H1 (cell line): ENCODE measurements around the gene BTN1A1. TPM values are rescaled to one million over a fixed set of nuclear protein-coding genes. Genes with fewer than 3 reads are reported as not detected.
A peak's percentile ranks its signal among the peaks of the same experiment; 100 is the strongest.

Source experiments
- CTCF ChIA-PET: fragments of 300-600 bp; sonication (Branson Sonifier 250); formaldehyde crosslinking; loops from one replicate; lab custom pipeline; 2021; ENCODE audit not compliant: partially characterized antibody; lab: Charles Lee
- POLR2A ChIA-PET: fragments of 300-600 bp; sonication (Branson Sonifier 250); formaldehyde crosslinking; loops from one replicate; lab custom pipeline; 2021; ENCODE audit warnings: inconsistent platforms; ENCODE audit not compliant: partially characterized antibody; lab: Charles Lee
- DNase-seq, 2 experiments: peaks; one replicate each; pipeline versions ENCODE4 v3.0.0 to v3.0.0-alpha.2; 2010 to 2022; ENCODE audit warnings: low spot score in 2 of 2, low read depth in 1 of 2, mixed read lengths in 1 of 2
- FAIRE-seq: peaks from 2 replicates; lab custom pipeline; 2011; peaks lifted over from hg19 to GRCh38; lab: Jason Lieb, UNC
- H2AFZ ChIP-seq: 2 replicates; pipeline ENCODE4 v1.8.1; 2012; ENCODE audit warnings: low read length, inconsistent platforms
- H2AK5ac ChIP-seq: 2 replicates; pipeline ENCODE4 v1.6.1; 2013; ENCODE audit warnings: low read depth, low read length
- H2BK120ac ChIP-seq: replicated peaks from 2 replicates; pipeline ENCODE3; 2013; ENCODE audit warnings: low read depth, low read length, inconsistent platforms
- H2BK12ac ChIP-seq: 2 replicates; pipeline ENCODE4 v1.6.1; 2013; ENCODE audit warnings: low read depth, low read length
- H2BK15ac ChIP-seq: 2 replicates; pipeline ENCODE4 v1.6.1; 2013; ENCODE audit warnings: low read length
- H2BK20ac ChIP-seq: 2 replicates; pipeline ENCODE4 v1.6.1; 2013; ENCODE audit warnings: low read length
- H2BK5ac ChIP-seq: 2 replicates; pipeline ENCODE4 v1.6.1; 2013; ENCODE audit warnings: low read depth, low read length
- H3K14ac ChIP-seq: 2 replicates; pipeline ENCODE4 v1.6.1; 2013; ENCODE audit warnings: inconsistent platforms; ENCODE audit not compliant: insufficient read length
- H3K18ac ChIP-seq: 2 replicates; pipeline ENCODE4 v1.6.1; 2013; ENCODE audit warnings: low read length; ENCODE audit errors: extremely low read depth
- H3K23ac ChIP-seq: 2 replicates; pipeline ENCODE4 v1.6.1; 2013; ENCODE audit warnings: inconsistent platforms; ENCODE audit not compliant: insufficient read length
- H3K23me2 ChIP-seq: 2 replicates; pipeline ENCODE4 v1.6.1; 2013; ENCODE audit warnings: low read depth, low read length
- H3K27ac ChIP-seq: 2 replicates; pipeline ENCODE4 v1.6.1; 2011; ENCODE audit warnings: low read depth, low read length, inconsistent platforms
- H3K27me3 ChIP-seq, 4 experiments: replicated peaks in 1 of 4; 1 replicate in 1 of 4; 2 replicates in 3 of 4; pipeline versions ENCODE4 v1.6.1 to v1.8.1; 2011 to 2013; ENCODE audit warnings: low read length in 3 of 4, mild to moderate bottlenecking in 3 of 4, inconsistent platforms in 2 of 4, mixed read lengths in 2 of 4, moderate library complexity in 1 of 4; ENCODE audit not compliant: control insufficient read depth in 3 of 4, insufficient read depth in 3 of 4; ENCODE audit errors: extremely low read depth in 1 of 4
- H3K36me3 ChIP-seq, 4 experiments: 2 replicates each; pipeline versions ENCODE4 v1.6.1 to v1.8.1; 2011 to 2013; ENCODE audit warnings: mild to moderate bottlenecking in 4 of 4, low read length in 3 of 4, moderate library complexity in 2 of 4, control low read depth in 1 of 4, inconsistent platforms in 1 of 4; ENCODE audit not compliant: insufficient read depth in 4 of 4, control insufficient read depth in 2 of 4
- H3K4ac ChIP-seq: replicated peaks from 2 replicates; pipeline ENCODE3; 2013; ENCODE audit warnings: low read length, low read depth, mixed read lengths, inconsistent platforms; ENCODE audit not compliant: insufficient read length
- H3K4me1 ChIP-seq, 4 experiments: replicated peaks in 1 of 4; 1 replicate in 1 of 4; 2 replicates in 3 of 4; pipeline versions ENCODE4 v1.6.1 to v1.8.1; 2011 to 2013; ENCODE audit warnings: low read length in 3 of 4, inconsistent platforms in 2 of 4, mixed read lengths in 1 of 4; ENCODE audit not compliant: insufficient read depth in 4 of 4, control insufficient read depth in 3 of 4
- H3K4me2 ChIP-seq, 2 experiments: 2 replicates each; pipeline versions ENCODE4 v1.6.1 to v1.8.1; 2011 to 2013; ENCODE audit warnings: low read depth in 2 of 2, low read length in 2 of 2, control low read depth in 1 of 2, inconsistent platforms in 1 of 2, mild to moderate bottlenecking in 1 of 2; ENCODE audit not compliant: insufficient read depth in 1 of 2
- H3K4me3 ChIP-seq, 4 experiments: fragments of 200-600, 300-600 bp in 1 of 4; sonication (generic), shearing (Covaris generic), sonication (Bioruptor Twin) in 1 of 4; 2 replicates each; pipeline versions ENCODE4 v1.5.1 to v1.8.1; 2011 to 2016; ENCODE audit warnings: low read length in 4 of 4, low read depth in 3 of 4, control low read depth in 2 of 4, inconsistent platforms in 2 of 4, mild to moderate bottlenecking in 2 of 4, mixed read lengths in 1 of 4, moderate library complexity in 1 of 4; ENCODE audit not compliant: insufficient read depth in 2 of 4; ENCODE audit errors: extremely low read depth in 1 of 4
- H3K56ac ChIP-seq: replicated peaks from 2 replicates; pipeline ENCODE3; 2013; ENCODE audit warnings: low read depth, mild to moderate bottlenecking, mixed read lengths, low read length, inconsistent platforms; ENCODE audit not compliant: insufficient read length
- H3K79me1 ChIP-seq: 2 replicates; pipeline ENCODE4 v1.6.1; 2013; ENCODE audit warnings: low read depth, low read length, control low read depth
- H3K79me2 ChIP-seq, 2 experiments: 2 replicates each; pipeline versions ENCODE4 v1.6.1 to v1.8.1; 2012 to 2013; ENCODE audit warnings: low read length in 2 of 2, mild to moderate bottlenecking in 2 of 2, inconsistent platforms in 1 of 2; ENCODE audit not compliant: insufficient read depth in 2 of 2, control insufficient read depth in 1 of 2
- H3K9ac ChIP-seq, 4 experiments: replicated peaks in 1 of 4; 1 replicate in 1 of 4; 2 replicates in 3 of 4; pipeline versions ENCODE4 v1.6.1 to v1.8.1; 2011 to 2013; ENCODE audit warnings: low read depth in 3 of 4, low read length in 3 of 4, control low read depth in 2 of 4, mild to moderate bottlenecking in 2 of 4, moderate library complexity in 2 of 4, inconsistent platforms in 1 of 4; ENCODE audit errors: extremely low read depth in 1 of 4
- H3K9me3 ChIP-seq, 2 experiments: 2 replicates each; pipeline versions ENCODE4 v1.6.1 to v1.8.1; 2012 to 2013; ENCODE audit warnings: mild to moderate bottlenecking in 2 of 2, moderate library complexity in 2 of 2, control low read depth in 1 of 2, inconsistent platforms in 1 of 2, low read depth in 1 of 2, low read length in 1 of 2, mixed read lengths in 1 of 2; ENCODE audit not compliant: insufficient read depth in 2 of 2
- H4K20me1 ChIP-seq, 2 experiments: replicated peaks in 1 of 2; 2 replicates each; pipeline versions ENCODE3 to v1.8.1; 2011 to 2013; ENCODE audit warnings: inconsistent platforms in 2 of 2, low read length in 2 of 2, mild to moderate bottlenecking in 1 of 2; ENCODE audit not compliant: insufficient read depth in 2 of 2, control insufficient read depth in 1 of 2
- H4K5ac ChIP-seq: 2 replicates; pipeline ENCODE4 v1.6.1; 2013; ENCODE audit warnings: low read length, low read depth, mixed read lengths, inconsistent platforms; ENCODE audit not compliant: insufficient read length
- H4K8ac ChIP-seq: 2 replicates; pipeline ENCODE4 v1.8.0; 2013; ENCODE audit warnings: mild to moderate bottlenecking, moderate library complexity, low read length, inconsistent platforms; ENCODE audit not compliant: insufficient read depth; ENCODE audit errors: extremely low read depth
- H4K91ac ChIP-seq: replicated peaks from 2 replicates; pipeline ENCODE3; 2013; ENCODE audit warnings: low read length, mixed read lengths, inconsistent platforms; ENCODE audit not compliant: insufficient read length
- BACH1 ChIP-seq: IDR thresholded peaks from 2 replicates; pipeline ENCODE4 v1.6.1; 2012; ENCODE audit warnings: low read length, improper control_type of control experiment
- CBX8 ChIP-seq: fragments of 300-800, 300-1000 bp; sonication (generic); IDR thresholded peaks from 2 replicates; pipeline ENCODE4 v1.7.1; 2016; ENCODE audit warnings: low read depth, low read length, borderline replicate concordance
- CTBP2 ChIP-seq: IDR thresholded peaks from 2 replicates; pipeline ENCODE4 v1.7.0; 2011; ENCODE audit warnings: borderline replicate concordance, mild to moderate bottlenecking, moderate library complexity, mixed read lengths, low read length; ENCODE audit not compliant: insufficient read depth, insufficient read length
- MAFK ChIP-seq: IDR thresholded peaks from 2 replicates; pipeline ENCODE4 v1.6.1; 2012; ENCODE audit warnings: low read depth, mild to moderate bottlenecking, improper control_type of control experiment, low read length
- MAX ChIP-seq: IDR thresholded peaks from 2 replicates; pipeline ENCODE4 v1.6.1; 2012; ENCODE audit warnings: inconsistent platforms
- POLR2A ChIP-seq, 2 experiments: IDR thresholded peaks; 1 replicate in 1 of 2; 2 replicates in 1 of 2; pipeline ENCODE4 v1.6.1; 2011; ENCODE audit warnings: low read depth in 2 of 2, low read length in 2 of 2, mild to moderate bottlenecking in 2 of 2; ENCODE audit errors: control extremely low read depth in 1 of 2
- SIN3A ChIP-seq, 2 experiments: IDR thresholded peaks in 1 of 2; conservative IDR thresholded peaks in 1 of 2; 2 replicates each; pipeline ENCODE4 v1.6.1; 2011 to 2012; ENCODE audit warnings: low read length in 2 of 2, improper control_type of control experiment in 1 of 2, low read depth in 1 of 2, mild to moderate bottlenecking in 1 of 2
- SP1 ChIP-seq: IDR thresholded peaks from 2 replicates; pipeline ENCODE4 v1.6.1; 2011; ENCODE audit warnings: low read depth, low read length
- TAF1 ChIP-seq: IDR thresholded peaks from 2 replicates; pipeline ENCODE4 v1.6.1; 2011; ENCODE audit warnings: mild to moderate bottlenecking, low read depth, low read length
- TEAD4 ChIP-seq: IDR thresholded peaks from 2 replicates; pipeline ENCODE4 v1.6.1; 2012; ENCODE audit warnings: low read depth, low read length, inconsistent platforms, mixed read lengths
- YY1 ChIP-seq: IDR thresholded peaks from 2 replicates; pipeline ENCODE4 v1.6.1; 2011; ENCODE audit warnings: low read depth, mild to moderate bottlenecking, low read length
- WGBS, 2 experiments: shearing (Covaris generic) in 1 of 2; methylation state at CpG; one replicate each; pipeline versions ENCODE4 v1.1.6 to v1.1.7; 2013 to 2015; ENCODE audit warnings: low lambda C conversion rate in 2 of 2, mixed read lengths in 2 of 2, inconsistent platforms in 1 of 2, low coverage in 1 of 2, missing lambda C conversion rate in 1 of 2; ENCODE audit not compliant: insufficient replicate concordance in 2 of 2, insufficient coverage in 1 of 2, insufficient read length in 1 of 2; ENCODE audit errors: extremely low coverage in 1 of 2, missing lambda C conversion rate in 1 of 2; 5-methylcytosine and 5-hydroxymethylcytosine counted together
- polyA plus RNA-seq, 7 experiments: library from polyadenylated mRNA; depleted of rRNA in 3 of 7; stranded (reverse) in 5 of 7; unstranded in 2 of 7; fragments of >200 nt in 5 of 7; fragments of 200-250 nt in 2 of 7; gene quantifications; 1 replicate in 5 of 7; 2 replicates in 1 of 7; 4 replicates in 1 of 7; pipeline versions ENCODE4 v1.2.1 to v1.2.3, GENCODE V29; 2011 to 2013; ENCODE audit warnings: missing spikeins in 2 of 7, mixed read lengths in 2 of 7
- total RNA-seq: library from RNA; stranded (reverse); fragmentation: NEBNext Ultra II Directional; extraction: Animal tissue kit (Norgen Biotek cat#: 25700); gene quantifications from 2 replicates; pipeline ENCODE4 v1.2.1, GENCODE V29; 2021

BTN1A1 gene
- total and polyA plus RNA-seq, 2 of the 8 experiments (the other 6 are each of a cell fraction or from before 2014, with no cell fraction given) = 0.28 to 0.35 TPM

GRCh38 chr6:26520850-26521599 lies 20.9 kb downstream of the BTN1A1 start:
- DNase-seq (peak in 1 of 2 experiments; percentile 91), FAIRE-seq (no peak)
- Histone ChIP-seq H3K9ac (peak overlapping the region; percentile 53 to 88 (median 80); a peak in 6 of 7 replicates), H3K4me1 (peaks cover 0 to 3% (median 2%) of the 10 kb centered on the region in 4 experiments; a peak in 2 of 7 replicates), H3K27me3 (no peaks in the 10 kb centered on the region), H4K5ac (peak overlapping the region; percentile 83), H3K23ac (no peak overlapping the region), H4K8ac (no peak overlapping the region), H4K91ac (no peak overlapping the region), H2AFZ (peak overlapping the region; percentile 70; the same call in 1 of the 2 replicates), H3K4me3 (peak overlapping the region; percentile 58 to 94 (median 84)), H2BK12ac (no peak overlapping the region), H3K9me3 (no peaks in the 10 kb centered on the region), H4K20me1 (no peaks in the 10 kb centered on the region), H2AK5ac (no peak overlapping the region), H3K23me2 (peaks cover 3% of the 10 kb centered on the region; the same call in 1 of the 2 replicates), H3K14ac (no peak overlapping the region), H2BK5ac (peak overlapping the region; percentile 90; the same call in 1 of the 2 replicates), H3K56ac (peak overlapping the region; percentile 53), H2BK120ac (no peak overlapping the region), H3K27ac (peak overlapping the region; percentile 84; the same call in 1 of the 2 replicates), H3K4me2 (peak overlapping the region; percentile 84 to 85), H3K36me3 (no peaks in the 10 kb centered on the region), H2BK20ac (no peak overlapping the region), H3K79me2 (peaks cover 0 to 9% of the 10 kb centered on the region in 2 experiments; a peak in 2 of 4 replicates), H3K79me1 (no peaks in the 10 kb centered on the region), H3K18ac (no peak overlapping the region; the same call in none of the 2 replicates), H2BK15ac (no peak overlapping the region), H3K4ac (peak overlapping the region; percentile 91)
- POLR2A ChIA-PET = interaction anchor here (0.7 to 2.8 kb wide), 14 partner anchors 8 to 235 kb away, joined by 3 to 36 read pairs (median 4); partner anchors contain the start of genes BTN1A1 and HMGN4
- WGBS, 2 experiments = 0% methylated on average over 21 of the region's 49 CpGs; no CpG with 5 or more reads in 1 of the 2 experiments
- CTCF ChIA-PET = interaction anchor here (0.5 to 1.1 kb wide), 3 partner anchors 9 to 37 kb away, joined by 3 read pairs; no protein-coding TSS in a partner anchor
- peak; percentile 66 for TF ChIP-seq BACH1
- peak; percentile 18 to 46; a peak in 2 of 3 replicates for TF ChIP-seq POLR2A (IDR thresholded peaks at IDR 0.05; ENCODE audit: control extremely low read depth in 1 of 2, low read depth in 2 of 2, low read length in 2 of 2)
- TF ChIP-seq TAF1 = 0 out of 2 replicates have a peak, but pooled peaks have one; percentile 21
- no peak for TF ChIP-seq SP1
- peak; percentile 48 to 55; a peak in 3 of 4 replicates for TF ChIP-seq SIN3A (conservative IDR thresholded peaks at IDR 0.05 in 1 of 2, IDR thresholded peaks at IDR 0.05 in 1 of 2; ENCODE audit: low read depth in 1 of 2, low read length in 2 of 2)
- TF ChIP-seq MAFK = peak; percentile 85; the same call in 1 of the 2 replicates
- peak; percentile 65 for TF ChIP-seq TEAD4
- no peak for TF ChIP-seq CTBP2
- no peak for TF ChIP-seq CBX8
- 0 out of 2 replicates have a peak, but pooled peaks have one; percentile 18 for TF ChIP-seq MAX
- TF ChIP-seq YY1 = no peak; the same call in 1 of the 2 replicates
